ENCODE measurements around the gene CFAP97. TPM values are rescaled to one million over a fixed set of nuclear protein-coding genes. Genes with fewer than 3 reads are reported as not detected.

CFAP97 gene
- total and polyA plus RNA-seq, 9 of the 15 experiments (the other 6 are each of a cell fraction or from before 2014, with no cell fraction given): 17.3 to 57.8 (median 44.4) TPM

DNA sequence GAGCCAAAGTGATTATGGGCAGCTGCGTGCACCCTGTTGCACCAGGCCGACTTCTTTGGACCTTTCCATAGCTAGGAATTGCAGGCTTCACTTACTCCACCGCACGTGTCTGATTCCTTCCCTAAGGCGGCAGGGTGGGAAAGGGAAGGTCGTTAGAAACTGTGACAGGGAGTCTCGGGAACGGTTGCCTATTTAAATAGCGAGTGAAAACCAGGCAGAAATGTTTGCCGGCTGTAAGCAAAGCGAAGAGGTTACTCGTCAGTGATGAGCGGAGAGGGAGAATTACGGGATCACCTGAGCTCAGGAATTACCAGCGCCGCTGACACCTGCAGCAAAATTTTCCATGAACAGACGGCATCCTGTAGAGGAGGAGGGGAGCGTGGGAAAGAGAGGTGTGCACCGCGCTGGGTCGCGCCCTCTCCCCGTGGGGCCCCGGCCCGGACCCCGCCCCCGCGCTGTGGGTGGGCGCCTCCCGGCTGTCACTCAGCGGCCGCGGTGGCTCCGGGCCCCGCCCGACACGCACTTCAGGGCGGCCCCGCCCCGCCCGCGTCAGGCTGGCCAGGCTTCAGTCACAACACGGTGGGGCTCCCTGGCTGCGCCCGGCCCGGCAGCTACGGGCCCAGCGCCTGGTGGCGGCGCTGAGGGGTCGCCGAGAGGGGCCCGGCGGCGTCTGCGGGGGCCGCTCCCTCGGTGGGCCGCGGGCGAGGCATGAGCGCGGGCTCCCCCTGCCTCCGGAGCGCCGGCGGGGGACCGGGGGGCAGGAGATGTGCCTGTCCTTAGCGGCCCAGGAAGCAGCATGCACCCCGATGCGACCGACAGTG is 5.4 kb upstream of the CFAP97 start, which contains the start of gene SNX25 (continued):
- TF ChIP-seq, protein P1, sequence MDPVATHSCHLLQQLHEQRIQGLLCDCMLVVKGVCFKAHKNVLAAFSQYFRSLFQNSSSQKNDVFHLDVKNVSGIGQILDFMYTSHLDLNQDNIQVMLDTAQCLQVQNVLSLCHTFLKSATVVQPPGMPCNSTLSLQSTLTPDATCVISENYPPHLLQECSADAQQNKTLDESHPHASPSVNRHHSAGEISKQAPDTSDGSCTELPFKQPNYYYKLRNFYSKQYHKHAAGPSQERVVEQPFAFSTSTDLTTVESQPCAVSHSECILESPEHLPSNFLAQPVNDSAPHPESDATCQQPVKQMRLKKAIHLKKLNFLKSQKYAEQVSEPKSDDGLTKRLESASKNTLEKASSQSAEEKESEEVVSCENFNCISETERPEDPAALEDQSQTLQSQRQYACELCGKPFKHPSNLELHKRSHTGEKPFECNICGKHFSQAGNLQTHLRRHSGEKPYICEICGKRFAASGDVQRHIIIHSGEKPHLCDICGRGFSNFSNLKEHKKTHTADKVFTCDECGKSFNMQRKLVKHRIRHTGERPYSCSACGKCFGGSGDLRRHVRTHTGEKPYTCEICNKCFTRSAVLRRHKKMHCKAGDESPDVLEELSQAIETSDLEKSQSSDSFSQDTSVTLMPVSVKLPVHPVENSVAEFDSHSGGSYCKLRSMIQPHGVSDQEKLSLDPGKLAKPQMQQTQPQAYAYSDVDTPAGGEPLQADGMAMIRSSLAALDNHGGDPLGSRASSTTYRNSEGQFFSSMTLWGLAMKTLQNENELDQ (CRISPR knock-in tag; IDR thresholded peaks at IDR 0.05; ENCODE audit: borderline replicate concordance): no peak
- TF ChIP-seq ZNF23 (CRISPR knock-in tag; IDR thresholded peaks at IDR 0.05) (no peak), SMAD3 (CRISPR knock-in tag; conservative IDR thresholded peaks at IDR 0.05) (no peak), NFYB (IDR thresholded peaks at IDR 0.05; ENCODE audit: extremely low read depth, insufficient read length) (no peak), MEIS2 (IDR thresholded peaks at IDR 0.05; ENCODE audit: partially characterized antibody) (peak; percentile 88), ELF2 (CRISPR knock-in tag; IDR thresholded peaks at IDR 0.05) (no peak), ZNF12 (CRISPR knock-in tag; IDR thresholded peaks at IDR 0.05) (0 out of 2 replicates have a peak, but pooled peaks have one; percentile 33), CXXC5 (CRISPR knock-in tag; IDR thresholded peaks at IDR 0.05) (peak; percentile 81), ZNF134 (CRISPR knock-in tag; conservative IDR thresholded peaks at IDR 0.05) (no peak), NFIX (CRISPR knock-in tag; IDR thresholded peaks at IDR 0.05; ENCODE audit: low read depth) (no peak), CBX5 (IDR thresholded peaks at IDR 0.05; ENCODE audit: borderline replicate concordance, low read depth) (no peak), KDM2B (CRISPR knock-in tag; IDR thresholded peaks at IDR 0.05) (no peak), NFXL1 (CRISPR knock-in tag; IDR thresholded peaks at IDR 0.05) (no peak), NR2C2 (CRISPR knock-in tag; IDR thresholded peaks at IDR 0.05) (no peak), NR2C2 (tag; IDR thresholded peaks at IDR 0.05) (no peak), POLR2G (IDR thresholded peaks at IDR 0.05; ENCODE audit: low read depth, low read length) (peak; percentile 91)
- TF ChIP-seq, protein P2, sequence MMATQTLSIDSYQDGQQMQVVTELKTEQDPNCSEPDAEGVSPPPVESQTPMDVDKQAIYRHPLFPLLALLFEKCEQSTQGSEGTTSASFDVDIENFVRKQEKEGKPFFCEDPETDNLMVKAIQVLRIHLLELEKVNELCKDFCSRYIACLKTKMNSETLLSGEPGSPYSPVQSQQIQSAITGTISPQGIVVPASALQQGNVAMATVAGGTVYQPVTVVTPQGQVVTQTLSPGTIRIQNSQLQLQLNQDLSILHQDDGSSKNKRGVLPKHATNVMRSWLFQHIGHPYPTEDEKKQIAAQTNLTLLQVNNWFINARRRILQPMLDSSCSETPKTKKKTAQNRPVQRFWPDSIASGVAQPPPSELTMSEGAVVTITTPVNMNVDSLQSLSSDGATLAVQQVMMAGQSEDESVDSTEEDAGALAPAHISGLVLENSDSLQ (IDR thresholded peaks at IDR 0.05): peak; percentile 96
- TF ChIP-seq, protein P3, sequence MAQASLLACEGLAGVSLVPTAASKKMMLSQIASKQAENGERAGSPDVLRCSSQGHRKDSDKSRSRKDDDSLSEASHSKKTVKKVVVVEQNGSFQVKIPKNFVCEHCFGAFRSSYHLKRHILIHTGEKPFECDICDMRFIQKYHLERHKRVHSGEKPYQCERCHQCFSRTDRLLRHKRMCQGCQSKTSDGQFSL (CRISPR knock-in tag; IDR thresholded peaks at IDR 0.05): 0 out of 2 replicates have a peak, but pooled peaks have one; percentile 28
- TF ChIP-seq, protein P3 (tag; IDR thresholded peaks at IDR 0.05): no peak
- TF ChIP-seq, protein P4, sequence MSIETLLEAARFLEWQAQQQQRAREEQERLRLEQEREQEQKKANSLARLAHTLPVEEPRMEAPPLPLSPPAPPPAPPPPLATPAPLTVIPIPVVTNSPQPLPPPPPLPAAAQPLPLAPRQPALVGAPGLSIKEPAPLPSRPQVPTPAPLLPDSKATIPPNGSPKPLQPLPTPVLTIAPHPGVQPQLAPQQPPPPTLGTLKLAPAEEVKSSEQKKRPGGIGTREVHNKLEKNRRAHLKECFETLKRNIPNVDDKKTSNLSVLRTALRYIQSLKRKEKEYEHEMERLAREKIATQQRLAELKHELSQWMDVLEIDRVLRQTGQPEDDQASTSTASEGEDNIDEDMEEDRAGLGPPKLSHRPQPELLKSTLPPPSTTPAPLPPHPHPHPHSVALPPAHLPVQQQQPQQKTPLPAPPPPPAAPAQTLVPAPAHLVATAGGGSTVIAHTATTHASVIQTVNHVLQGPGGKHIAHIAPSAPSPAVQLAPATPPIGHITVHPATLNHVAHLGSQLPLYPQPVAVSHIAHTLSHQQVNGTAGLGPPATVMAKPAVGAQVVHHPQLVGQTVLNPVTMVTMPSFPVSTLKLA (conservative IDR thresholded peaks at IDR 0.05): peak in 1 of 2 experiments; percentile 52; a peak in 1 of 4 replicates
- TF ChIP-seq, protein P5, sequence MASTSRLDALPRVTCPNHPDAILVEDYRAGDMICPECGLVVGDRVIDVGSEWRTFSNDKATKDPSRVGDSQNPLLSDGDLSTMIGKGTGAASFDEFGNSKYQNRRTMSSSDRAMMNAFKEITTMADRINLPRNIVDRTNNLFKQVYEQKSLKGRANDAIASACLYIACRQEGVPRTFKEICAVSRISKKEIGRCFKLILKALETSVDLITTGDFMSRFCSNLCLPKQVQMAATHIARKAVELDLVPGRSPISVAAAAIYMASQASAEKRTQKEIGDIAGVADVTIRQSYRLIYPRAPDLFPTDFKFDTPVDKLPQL (IDR thresholded peaks at IDR 0.05; ENCODE audit: extremely low read depth, insufficient read length): no peak
